Measurements from ENCODE around the gene FOXO4.

DNA sequence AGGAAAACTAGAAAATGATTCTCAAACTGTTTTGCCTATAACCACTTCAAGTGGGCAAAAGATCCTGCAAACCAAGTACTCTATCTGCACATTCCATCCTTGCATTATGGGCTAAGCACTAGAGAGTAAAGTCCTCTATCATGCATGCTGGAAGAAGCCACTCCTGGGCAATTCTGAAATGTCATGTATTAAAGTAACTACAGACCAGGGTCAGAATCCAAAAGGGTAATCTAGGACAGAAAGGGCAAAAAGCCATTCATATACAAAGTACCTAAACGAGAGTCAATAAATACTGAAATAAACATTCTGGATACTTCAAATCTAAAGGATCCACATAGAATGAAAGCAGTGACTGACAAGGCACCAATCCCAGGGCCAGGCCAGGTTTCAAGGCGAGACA is 28.6 kb upstream of the FOXO4 start:
- TF ChIP-seq, protein P1, sequence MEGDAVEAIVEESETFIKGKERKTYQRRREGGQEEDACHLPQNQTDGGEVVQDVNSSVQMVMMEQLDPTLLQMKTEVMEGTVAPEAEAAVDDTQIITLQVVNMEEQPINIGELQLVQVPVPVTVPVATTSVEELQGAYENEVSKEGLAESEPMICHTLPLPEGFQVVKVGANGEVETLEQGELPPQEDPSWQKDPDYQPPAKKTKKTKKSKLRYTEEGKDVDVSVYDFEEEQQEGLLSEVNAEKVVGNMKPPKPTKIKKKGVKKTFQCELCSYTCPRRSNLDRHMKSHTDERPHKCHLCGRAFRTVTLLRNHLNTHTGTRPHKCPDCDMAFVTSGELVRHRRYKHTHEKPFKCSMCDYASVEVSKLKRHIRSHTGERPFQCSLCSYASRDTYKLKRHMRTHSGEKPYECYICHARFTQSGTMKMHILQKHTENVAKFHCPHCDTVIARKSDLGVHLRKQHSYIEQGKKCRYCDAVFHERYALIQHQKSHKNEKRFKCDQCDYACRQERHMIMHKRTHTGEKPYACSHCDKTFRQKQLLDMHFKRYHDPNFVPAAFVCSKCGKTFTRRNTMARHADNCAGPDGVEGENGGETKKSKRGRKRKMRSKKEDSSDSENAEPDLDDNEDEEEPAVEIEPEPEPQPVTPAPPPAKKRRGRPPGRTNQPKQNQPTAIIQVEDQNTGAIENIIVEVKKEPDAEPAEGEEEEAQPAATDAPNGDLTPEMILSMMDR (IDR thresholded peaks at IDR 0.05), result no peak
- no peak for TF ChIP-seq POLR2A (IDR thresholded peaks at IDR 0.05)
